ENCODE data around the gene NFKB2. TPM values are rescaled to one million over a fixed set of nuclear protein-coding genes. Genes with fewer than 3 reads are reported as not detected.

Gene NFKB2
- total and polyA plus RNA-seq, 2 of the 8 experiments (the other 6 are each of a cell fraction or from before 2014, with no cell fraction given) = 20.4 to 31.4 TPM

DNA sequence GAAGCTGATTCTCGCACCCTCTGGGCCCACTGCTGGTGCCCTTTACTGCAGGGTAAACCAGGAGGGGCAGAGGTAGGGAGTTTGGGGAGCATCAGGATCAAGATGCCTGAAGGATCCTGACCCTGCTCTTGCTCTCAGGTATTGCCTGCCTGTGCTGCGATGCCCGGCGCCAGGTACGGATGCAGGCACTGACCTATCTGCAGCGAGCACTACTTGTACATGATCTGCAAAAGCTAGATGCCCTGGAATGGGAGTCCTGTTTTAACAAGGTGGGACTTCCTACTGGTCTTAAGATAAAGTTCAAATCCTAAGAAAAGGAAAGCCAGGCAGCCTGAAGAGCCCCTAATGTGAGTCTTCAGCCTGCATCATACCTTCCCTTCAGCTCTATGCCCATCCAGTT, 16.1 kb upstream of the NFKB2 start:
- Histone ChIP-seq H4K91ac (replicated peaks; ENCODE audit: insufficient read length, low read length) (no peak overlapping the region), H3K27ac (ENCODE audit: low read depth, low read length) (no peak overlapping the region), H2AK5ac (ENCODE audit: low read depth, low read length) (no peak overlapping the region), H3K4me3 (ENCODE audit: extremely low read depth in 1 of 4, insufficient read depth in 2 of 4, low read depth in 3 of 4, low read length in 4 of 4) (no peak overlapping the region), H3K9me3 (ENCODE audit: insufficient read depth in 2 of 2, low read depth in 1 of 2, low read length in 1 of 2) (no peaks in the 10 kb centered on the region), H3K27me3 (replicated peaks in 1 of 4; ENCODE audit: control insufficient read depth in 3 of 4, extremely low read depth in 1 of 4, insufficient read depth in 3 of 4, low read length in 3 of 4) (no peaks in the 10 kb centered on the region), H3K4ac (replicated peaks; ENCODE audit: insufficient read length, low read depth, low read length) (no peak overlapping the region), H3K14ac (ENCODE audit: insufficient read length) (no peak overlapping the region), H2BK12ac (ENCODE audit: low read depth, low read length) (no peak overlapping the region), H3K23me2 (ENCODE audit: low read depth, low read length) (no peaks in the 10 kb centered on the region), H4K8ac (ENCODE audit: extremely low read depth, insufficient read depth, low read length) (no peak overlapping the region; the same call in 1 of the 2 replicates), H3K56ac (replicated peaks; ENCODE audit: insufficient read length, low read depth, low read length) (no peak overlapping the region), H3K4me1 (replicated peaks in 1 of 4; ENCODE audit: control insufficient read depth in 3 of 4, insufficient read depth in 4 of 4, low read length in 3 of 4) (no peaks in the 10 kb centered on the region), H4K20me1 (replicated peaks in 1 of 2; ENCODE audit: control insufficient read depth in 1 of 2, insufficient read depth in 2 of 2, low read length in 2 of 2) (no peaks in the 10 kb centered on the region), H2BK120ac (replicated peaks; ENCODE audit: low read depth, low read length) (no peak overlapping the region), H3K79me1 (ENCODE audit: low read depth, low read length) (no peaks in the 10 kb centered on the region), H4K5ac (ENCODE audit: insufficient read length, low read depth, low read length) (no peak overlapping the region), H2BK15ac (ENCODE audit: low read length) (no peak overlapping the region), H3K9ac (replicated peaks in 1 of 4; ENCODE audit: extremely low read depth in 1 of 4, low read depth in 3 of 4, low read length in 3 of 4) (no peak overlapping the region), H2BK5ac (ENCODE audit: low read depth, low read length) (no peak overlapping the region), H2BK20ac (ENCODE audit: low read length) (no peak overlapping the region), H3K36me3 (ENCODE audit: control insufficient read depth in 2 of 4, insufficient read depth in 4 of 4, low read length in 3 of 4) (peaks cover 3 to 16% (median 12%) of the 10 kb centered on the region in 4 experiments; a peak in 7 of 8 replicates), H2AFZ (ENCODE audit: low read length) (no peak overlapping the region), H3K23ac (ENCODE audit: insufficient read length) (no peak overlapping the region), H3K4me2 (ENCODE audit: insufficient read depth in 1 of 2, low read depth in 2 of 2, low read length in 2 of 2) (no peak overlapping the region), H3K18ac (ENCODE audit: extremely low read depth, low read length) (no peak overlapping the region), H3K79me2 (ENCODE audit: control insufficient read depth in 1 of 2, insufficient read depth in 2 of 2, low read length in 2 of 2) (no peaks in the 10 kb centered on the region)
- DNase-seq (ENCODE audit: low read depth in 1 of 2, low spot score in 2 of 2) (no peak), FAIRE-seq (no peak)
- POLR2A ChIA-PET (ENCODE audit: partially characterized antibody) = no interaction called here
- CTCF ChIA-PET (ENCODE audit: partially characterized antibody) = interaction anchor here (0.6 to 17.7 kb wide), 14 partner anchors 10 to 536 kb away, joined by 3 to 357 read pairs (median 4); partner anchors contain the start of gene NFKB2
- no peak for TF ChIP-seq SP4 (IDR thresholded peaks at IDR 0.05; ENCODE audit: low read length)
- TF ChIP-seq CREB1 (IDR thresholded peaks at IDR 0.05) = no peak
- 96% methylated on average over 6 of the region's 6 CpGs; no CpG with 5 or more reads in 1 of the 2 experiments for WGBS, 2 experiments (ENCODE audit: extremely low coverage in 1 of 2, insufficient coverage in 1 of 2, insufficient read length in 1 of 2, insufficient replicate concordance in 2 of 2, low coverage in 1 of 2, low lambda C conversion rate in 2 of 2, missing lambda C conversion rate in 1 of 2)
